GM12892 (cell line): ENCODE measurements around the gene USP34.

ENCODE experiments used
- POLR2A ChIP-seq: IDR thresholded peaks from 2 replicates; pipeline ENCODE4 v1.6.1; 2011; ENCODE audit warnings: low read depth, low read length, control low read depth
- POLR2AphosphoS5 ChIP-seq: IDR thresholded peaks from 2 replicates; pipeline ENCODE4 v1.6.1; 2011; ENCODE audit warnings: low read depth, low read length, control low read depth

DNA sequence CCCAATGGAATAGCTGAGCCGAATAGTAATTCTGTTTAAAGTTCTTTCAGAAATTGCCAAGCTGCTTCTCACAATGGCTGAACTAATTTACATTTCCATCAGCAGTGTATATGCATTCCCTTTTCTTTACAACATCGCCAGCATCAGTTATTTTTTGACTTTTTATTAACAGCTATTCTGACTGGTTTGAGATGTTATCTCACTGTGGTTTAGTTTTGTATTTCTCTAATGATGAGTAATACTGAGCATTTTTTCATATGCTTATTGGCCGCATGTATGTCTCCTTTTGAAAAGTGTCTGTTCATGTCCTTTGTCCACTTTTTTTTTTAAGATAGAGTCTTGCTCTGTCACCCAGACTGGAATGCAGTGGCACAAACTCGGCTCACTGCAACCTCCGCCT, 208.2 kb downstream of the USP34 start:
- TF ChIP-seq POLR2AphosphoS5 (no peak), POLR2A (no peak)
